ENCODE measurements around the gene SEMA4D.

SEMA4D gene

GRCh38 chr9:89454498-89455355, 43.2 kb downstream of the SEMA4D start:
- Histone ChIP-seq H3K9ac (no peak overlapping the region), H3K4me3 (ENCODE audit: low read depth, low read length) (no peak overlapping the region)

GRCh38 chr9:89453452-89453851, 44.5 kb downstream of the SEMA4D start:
- Histone ChIP-seq H3K4me1 (no peaks in the 10 kb centered on the region), H3K9ac (no peak overlapping the region), H3K79me2 (no peaks in the 10 kb centered on the region), H3K27ac (no peak overlapping the region), H3K4me3 (ENCODE audit: low read depth, low read length) (no peak overlapping the region), H3K4me2 (ENCODE audit: low read length) (no peak overlapping the region), H3K36me3 (ENCODE audit: control insufficient read depth, insufficient read depth, low read length) (no peaks in the 10 kb centered on the region), H3K9me3 (ENCODE audit: control insufficient read depth, low read length) (no peaks in the 10 kb centered on the region), H2AFZ (no peak overlapping the region), H3K27me3 (ENCODE audit: control insufficient read depth, insufficient read depth, low read length) (no peaks in the 10 kb centered on the region)
- TF ChIP-seq CTCF (IDR thresholded peaks at IDR 0.05), result no peak

More at GRCh38 chr9:89454498-89455355, 43.2 kb downstream of the SEMA4D start:
- TF ChIP-seq CTCF (IDR thresholded peaks at IDR 0.05), result no peak
- Histone ChIP-seq H3K36me3 (ENCODE audit: control insufficient read depth, insufficient read depth, low read length) (no peaks in the 10 kb centered on the region), H3K79me2 (no peaks in the 10 kb centered on the region), H3K4me2 (ENCODE audit: low read length) (no peak overlapping the region), H3K9me3 (ENCODE audit: control insufficient read depth, low read length) (no peaks in the 10 kb centered on the region), H3K27ac (no peak overlapping the region), H3K4me1 (no peaks in the 10 kb centered on the region), H2AFZ (no peak overlapping the region), H3K27me3 (ENCODE audit: control insufficient read depth, insufficient read depth, low read length) (no peaks in the 10 kb centered on the region)

- Histone ChIP-seq H3K9me3 (ENCODE audit: control insufficient read depth, low read length) (no peaks in the 10 kb centered on the region), H3K36me3 (ENCODE audit: control insufficient read depth, insufficient read depth, low read length) (no peaks in the 10 kb centered on the region), H3K9ac (no peak overlapping the region), H3K27me3 (ENCODE audit: control insufficient read depth, insufficient read depth, low read length) (no peaks in the 10 kb centered on the region), H2AFZ (no peak overlapping the region), H3K27ac (no peak overlapping the region), H3K4me2 (ENCODE audit: low read length) (no peak overlapping the region), H3K4me1 (no peaks in the 10 kb centered on the region), H3K4me3 (ENCODE audit: low read depth, low read length) (no peak overlapping the region), H3K79me2 (no peaks in the 10 kb centered on the region)
- no peak for TF ChIP-seq CTCF (IDR thresholded peaks at IDR 0.05)
Observed at GRCh38 chr9:89452561-89452960, 45.4 kb downstream of the SEMA4D start.

DNA sequence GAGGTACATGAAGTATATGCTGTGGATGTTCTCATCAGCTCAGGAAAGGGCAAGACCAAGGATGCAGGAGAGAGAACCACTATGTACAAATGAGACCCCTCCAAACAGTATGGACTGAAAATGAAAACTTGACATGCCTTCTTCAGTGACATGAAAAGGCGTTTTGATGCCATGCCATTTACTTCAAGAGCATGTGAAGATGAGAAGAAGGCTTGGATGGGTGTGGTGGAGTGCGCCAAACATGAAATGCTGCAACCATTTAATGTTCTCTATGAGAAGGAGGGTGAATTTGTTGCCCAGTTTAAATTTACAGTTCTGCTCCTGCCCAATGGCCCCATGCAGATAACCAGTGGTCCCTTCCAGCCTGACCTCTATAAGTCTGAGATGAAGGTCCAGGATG, 47.7 kb downstream of the SEMA4D start:
- Histone ChIP-seq H2AFZ (no peak overlapping the region), H3K9me3 (ENCODE audit: control insufficient read depth, low read length) (no peaks in the 10 kb centered on the region), H3K36me3 (ENCODE audit: control insufficient read depth, insufficient read depth, low read length) (no peaks in the 10 kb centered on the region), H3K27me3 (ENCODE audit: control insufficient read depth, insufficient read depth, low read length) (no peaks in the 10 kb centered on the region), H3K27ac (no peak overlapping the region), H3K4me1 (no peaks in the 10 kb centered on the region), H3K4me3 (ENCODE audit: low read depth, low read length) (no peak overlapping the region), H3K4me2 (ENCODE audit: low read length) (no peak overlapping the region), H3K79me2 (no peaks in the 10 kb centered on the region), H3K9ac (no peak overlapping the region)
- no peak for TF ChIP-seq CTCF (IDR thresholded peaks at IDR 0.05)

DNA sequence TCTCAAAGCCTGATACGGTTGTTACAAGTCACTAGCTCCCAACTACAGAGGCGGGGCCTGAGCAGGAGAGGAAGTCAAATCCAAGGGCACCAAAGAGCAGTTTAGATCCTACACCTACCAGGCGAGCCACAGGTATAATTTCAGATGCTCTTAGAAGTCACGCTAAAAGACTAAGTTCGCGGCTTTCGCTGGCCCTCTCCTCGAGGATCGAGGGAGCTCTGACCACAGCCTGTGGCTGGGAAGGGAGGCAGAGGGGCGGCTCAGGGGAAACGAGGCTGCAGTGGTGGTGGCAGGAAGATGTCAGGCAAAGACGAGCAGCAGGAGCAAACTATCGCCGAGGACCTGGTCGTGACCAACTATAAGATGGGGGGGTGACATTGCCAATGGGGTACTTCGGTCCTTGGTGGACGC, 48.6 kb downstream of the SEMA4D start:
- H3K27ac ChIP-seq, result no peak overlapping the region
- TF ChIP-seq CTCF (IDR thresholded peaks at IDR 0.05), result no peak
- H3K9ac ChIP-seq, result no peak overlapping the region

More for the DNA sequence above, 48.6 kb downstream of the SEMA4D start:
- Histone ChIP-seq H3K27me3 (ENCODE audit: control insufficient read depth, insufficient read depth, low read length) (no peaks in the 10 kb centered on the region), H3K4me1 (no peaks in the 10 kb centered on the region), H3K4me3 (ENCODE audit: low read depth, low read length) (no peak overlapping the region), H3K4me2 (ENCODE audit: low read length) (no peak overlapping the region), H3K36me3 (ENCODE audit: control insufficient read depth, insufficient read depth, low read length) (no peaks in the 10 kb centered on the region), H2AFZ (no peak overlapping the region), H3K9me3 (ENCODE audit: control insufficient read depth, low read length) (no peaks in the 10 kb centered on the region), H3K79me2 (no peaks in the 10 kb centered on the region)

Measured in parathyroid adenoma (tissue), 2 donors.